ENCODE data around the gene PBX1.

Gene PBX1

DNA sequence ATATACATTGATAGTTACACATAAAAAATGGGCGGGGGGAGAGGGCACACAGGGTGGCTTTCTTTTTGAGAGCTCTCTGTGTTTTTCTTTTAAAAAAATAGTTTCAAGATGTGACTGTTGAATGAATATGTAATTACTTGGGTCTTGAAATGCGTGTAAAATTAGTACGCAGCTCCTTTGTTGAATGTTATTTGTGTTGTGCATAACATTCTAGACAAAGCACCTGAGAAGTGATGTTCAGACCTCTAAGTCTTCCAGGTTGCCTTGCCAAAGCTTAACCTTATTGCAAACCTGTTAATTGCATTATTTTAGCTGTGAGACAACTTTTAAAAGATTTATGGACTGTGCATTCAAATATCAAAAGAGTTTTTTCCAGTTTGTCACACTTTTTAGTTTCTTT is 5.4 kb downstream of the PBX1 start:
- DNase-seq, result no peak

DNA sequence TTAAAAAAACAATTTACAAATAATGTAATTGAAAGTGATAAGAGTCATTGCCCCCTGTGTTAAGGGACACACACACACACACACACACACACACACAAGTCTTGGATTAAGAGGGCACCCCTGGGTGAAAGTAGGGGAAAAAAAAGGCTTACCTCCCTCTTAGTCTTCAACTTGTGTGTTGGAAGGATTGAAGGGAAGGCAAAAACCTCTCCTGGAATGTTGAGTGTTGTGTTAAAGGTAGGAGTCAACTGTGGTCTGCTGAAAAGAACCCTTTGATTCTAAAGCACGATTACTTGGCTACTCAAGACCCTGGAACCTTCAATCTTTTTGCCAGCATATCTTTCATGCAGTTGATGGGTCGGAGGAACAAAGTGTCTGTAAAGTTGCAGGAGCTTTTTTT is 6.4 kb downstream of the PBX1 start:
- DNase-seq, result no peak

DNA sequence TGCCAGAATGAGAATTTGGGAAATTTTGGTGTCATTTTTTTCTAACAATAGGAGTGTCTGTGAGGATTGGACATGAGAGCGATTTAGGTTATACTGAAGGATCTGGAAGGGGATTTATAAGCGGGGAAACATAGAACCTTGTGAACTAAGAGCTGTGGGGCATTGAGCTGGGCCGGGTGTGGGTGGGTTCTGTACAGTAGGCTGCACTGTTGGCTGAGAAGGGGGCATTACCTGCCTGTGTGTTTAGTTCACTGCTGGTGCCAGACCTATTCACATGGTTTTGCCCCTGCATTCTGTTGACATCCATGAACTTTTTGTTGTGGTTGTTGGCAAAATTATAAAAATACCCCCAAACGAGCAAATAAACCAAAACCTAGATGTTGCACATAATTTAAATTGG is 8.8 kb downstream of the PBX1 start:
- no peak for DNase-seq

DNA sequence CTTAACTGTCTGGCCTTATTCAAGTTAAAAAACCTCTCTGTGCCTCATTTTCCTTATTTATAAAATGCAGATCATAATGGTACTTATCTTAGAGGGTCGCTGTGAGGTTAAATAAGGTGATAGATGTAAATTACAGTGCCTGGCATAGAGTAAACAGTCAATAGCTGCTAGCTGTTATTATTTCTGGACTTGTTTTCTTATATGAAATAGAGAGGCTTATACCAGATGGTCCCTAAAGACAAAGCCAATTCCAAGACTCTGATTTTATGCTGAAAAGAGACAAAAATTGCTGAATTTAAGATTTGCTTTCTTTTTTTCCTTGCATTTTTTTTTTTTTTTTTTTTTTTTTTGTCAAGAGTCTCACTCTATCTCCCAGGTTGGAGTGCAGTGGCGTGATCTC is 10.3 kb downstream of the PBX1 start:
- DNase-seq, result no peak

DNA sequence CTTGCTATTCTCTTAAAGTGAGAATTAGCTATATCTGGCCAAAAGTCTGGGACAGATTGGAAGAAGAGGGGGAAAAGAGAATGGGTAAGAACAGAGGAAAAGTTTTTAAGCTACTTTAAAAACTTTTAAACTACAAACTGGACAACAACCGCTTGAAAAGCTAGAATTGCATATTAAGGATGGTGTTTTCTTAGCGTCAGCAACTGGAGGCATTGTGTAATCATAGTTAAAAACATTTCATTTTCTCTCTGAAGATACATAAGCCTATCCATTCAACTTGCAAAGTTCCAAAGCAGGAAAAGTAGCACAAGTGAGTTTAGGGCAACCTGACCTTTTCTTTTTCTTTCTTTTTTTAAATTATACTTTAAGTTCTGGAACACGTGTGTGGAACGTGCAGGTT is 10.9 kb downstream of the PBX1 start:
- no peak for DNase-seq

DNA sequence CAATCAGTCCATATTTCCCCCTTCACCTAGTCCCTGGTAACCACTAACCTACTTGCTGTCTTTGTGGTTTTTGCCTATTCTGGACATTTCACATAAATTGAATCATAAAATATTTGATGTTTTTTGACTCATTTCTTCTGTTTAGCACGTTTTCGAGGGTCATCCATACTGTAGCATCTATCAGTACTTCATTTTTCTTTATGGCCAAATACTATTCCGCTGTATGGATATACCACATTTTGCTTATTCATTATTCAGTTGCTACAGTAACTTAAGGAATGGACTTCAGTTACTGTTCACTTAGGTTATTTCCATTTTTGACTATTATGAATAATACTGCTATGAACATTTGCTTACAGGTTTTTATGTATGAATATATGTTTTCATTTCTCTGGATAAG is 12.3 kb downstream of the PBX1 start:
- DNase-seq, result no peak

DNA sequence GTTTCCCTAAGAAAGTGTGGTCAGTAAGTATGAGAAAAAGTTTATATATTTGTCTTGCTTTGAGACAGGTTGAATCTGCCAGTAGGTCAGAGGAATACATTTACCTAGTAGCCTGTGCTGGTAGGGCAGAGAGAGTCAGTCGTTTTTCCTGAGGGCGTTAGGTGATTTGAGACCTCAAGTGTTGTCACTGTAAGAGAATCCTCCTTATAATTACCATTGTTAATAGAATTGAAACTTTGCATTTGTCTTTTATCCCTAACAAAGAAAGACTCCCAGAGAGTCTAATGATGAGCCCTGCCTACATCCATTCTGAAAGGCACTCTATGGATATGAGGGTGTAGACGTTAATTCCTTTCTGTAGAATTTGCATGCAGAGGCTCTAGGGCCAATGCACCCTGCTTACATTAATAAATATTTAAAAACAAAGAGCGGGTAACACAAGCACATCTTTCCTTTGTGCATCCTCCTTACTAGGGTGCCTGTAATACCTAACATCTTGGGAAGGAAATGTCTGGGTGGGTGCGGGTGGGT is 16.4 kb downstream of the PBX1 start:
- DNase-seq, result no peak

DNA sequence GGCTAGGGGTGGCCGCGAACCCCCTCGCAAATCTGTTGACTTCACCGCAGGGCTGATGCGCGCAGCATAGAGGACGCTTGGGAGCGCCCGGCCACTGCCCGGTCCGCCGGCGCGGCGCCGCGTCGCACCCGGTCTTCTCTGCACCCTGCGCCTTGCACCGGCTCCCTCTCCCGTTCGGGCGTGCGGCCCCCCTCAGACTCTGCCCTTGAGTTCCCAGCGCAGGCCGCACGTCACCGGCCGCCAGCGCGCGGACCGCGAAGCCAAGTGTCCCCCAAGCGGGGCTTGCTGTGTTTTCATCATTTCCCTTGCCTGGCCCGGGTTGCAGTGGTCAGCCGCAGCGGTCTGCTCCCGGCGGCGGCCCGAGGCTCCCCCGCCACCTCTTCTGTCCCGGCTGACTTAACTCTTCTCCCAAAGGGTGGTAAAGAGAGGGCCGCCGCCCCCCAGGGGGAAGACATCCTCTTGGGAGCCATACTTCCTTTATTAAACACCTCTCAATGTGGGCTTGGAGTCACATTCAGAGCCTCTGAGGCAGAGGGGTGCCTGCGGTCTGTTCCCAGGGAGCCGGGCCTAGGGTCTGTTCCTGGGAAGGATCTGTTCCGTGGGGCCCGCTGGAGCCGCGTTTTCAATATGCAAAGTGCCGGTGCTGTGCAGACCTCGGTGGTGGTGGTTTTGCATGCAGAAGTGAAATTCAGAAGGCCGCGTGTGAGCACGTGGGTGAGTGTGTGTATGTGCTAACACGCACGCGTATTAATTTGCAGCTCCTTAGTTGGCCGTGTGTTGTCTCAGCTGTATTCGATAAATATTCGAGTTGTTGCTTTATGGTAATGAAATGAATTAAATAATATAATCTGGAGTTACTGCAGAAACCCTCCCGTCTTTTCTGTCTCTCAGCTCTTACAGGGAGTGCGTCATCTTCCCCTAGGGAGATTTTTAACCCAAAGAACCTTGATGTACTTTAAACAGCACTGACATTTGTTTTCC is 17.6 kb downstream of the PBX1 start:
- DNase-seq, result no peak

DNA sequence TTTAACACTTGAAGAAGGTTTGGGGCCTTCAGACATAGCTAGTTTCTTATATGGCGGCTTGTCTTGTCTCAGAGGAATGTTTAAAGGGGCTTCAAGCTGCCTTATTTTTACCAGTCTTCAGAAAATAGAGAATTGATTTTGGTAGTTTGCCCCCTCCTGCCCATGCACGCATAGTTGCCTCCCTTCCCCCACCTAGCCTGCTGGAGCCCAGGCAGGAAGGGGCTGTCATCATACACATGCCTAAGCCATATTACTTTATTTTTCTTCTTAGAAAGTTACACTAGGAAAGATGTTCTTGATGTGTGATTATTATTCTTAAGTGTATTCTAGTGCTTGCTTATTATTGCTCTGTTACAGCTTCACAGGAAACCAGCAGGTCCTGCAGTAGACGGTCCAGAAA is 18.3 kb downstream of the PBX1 start:
- DNase-seq, result no peak

DNA sequence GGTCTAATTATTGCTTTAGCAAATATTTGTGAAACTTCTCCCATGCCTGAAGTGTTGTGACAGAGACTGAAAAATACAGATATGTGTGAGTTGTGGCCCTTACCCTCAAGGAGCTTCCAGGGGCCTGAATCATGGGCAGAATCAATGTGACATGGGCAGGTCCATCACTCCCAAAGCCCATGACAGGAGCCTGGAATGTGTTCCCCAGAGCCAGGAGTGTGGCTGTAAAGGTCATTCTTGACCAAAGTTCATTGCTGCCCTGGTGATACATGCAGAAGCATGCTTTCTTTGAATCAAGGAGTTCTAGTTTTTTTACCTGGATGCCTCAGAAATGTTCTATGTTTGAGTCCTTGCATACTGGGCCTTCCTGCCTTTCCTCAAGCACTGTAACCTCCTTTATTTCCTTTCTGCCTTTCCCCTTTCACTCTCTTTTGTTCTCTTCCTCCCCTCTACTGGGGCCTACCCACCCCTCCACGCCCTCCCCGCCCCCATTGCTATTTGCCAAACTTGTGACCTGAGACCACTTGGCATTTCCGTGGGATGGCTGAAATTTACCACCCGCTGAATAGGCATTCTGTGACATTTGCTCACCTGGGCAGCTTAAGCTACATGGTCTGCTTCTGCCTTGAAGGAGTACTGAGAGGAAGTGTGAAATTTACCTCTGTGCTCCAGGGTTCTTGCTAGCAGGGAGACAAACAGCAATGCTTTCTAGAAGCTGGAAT is 19.7 kb downstream of the PBX1 start:
- no peak for DNase-seq

DNA sequence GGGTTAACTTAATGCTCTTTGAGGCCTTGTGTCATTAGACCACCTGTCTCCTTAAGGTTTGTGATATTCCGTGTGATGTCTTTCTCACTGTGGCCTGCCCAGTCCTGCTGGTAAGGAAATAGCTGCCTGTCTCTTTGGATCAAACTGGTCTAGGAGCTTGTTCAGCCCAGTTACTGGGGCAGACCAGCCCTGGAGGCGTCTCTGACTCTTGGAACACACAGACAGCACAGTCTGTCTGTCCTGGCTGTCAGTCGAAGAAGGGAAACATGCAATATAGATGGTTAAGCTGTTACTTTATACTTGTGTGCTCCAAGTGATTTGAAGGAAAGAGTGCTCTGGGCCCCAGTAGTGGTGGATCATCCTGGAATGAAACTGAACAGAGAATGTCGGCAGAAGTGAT is 20.4 kb downstream of the PBX1 start:
- no peak for DNase-seq

DNA sequence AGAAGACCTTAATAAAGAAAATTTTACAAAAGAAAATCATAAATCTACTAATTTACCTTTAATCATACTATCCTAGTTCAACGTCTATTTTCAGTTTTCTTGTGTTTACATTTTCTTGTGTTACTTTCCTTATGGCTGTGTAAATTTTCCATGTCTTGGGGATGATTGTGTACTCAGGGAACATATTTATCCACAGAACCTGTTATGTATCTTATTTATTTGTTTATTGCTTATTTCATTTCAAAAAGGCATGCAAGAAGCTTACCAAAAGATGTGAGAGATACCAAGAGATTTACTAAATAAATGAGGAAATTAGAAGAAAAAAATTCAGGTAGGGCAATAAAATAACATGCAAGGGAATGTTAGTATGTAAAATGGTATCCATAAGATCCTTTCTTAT is 22.8 kb downstream of the PBX1 start:
- no peak for DNase-seq

DNA sequence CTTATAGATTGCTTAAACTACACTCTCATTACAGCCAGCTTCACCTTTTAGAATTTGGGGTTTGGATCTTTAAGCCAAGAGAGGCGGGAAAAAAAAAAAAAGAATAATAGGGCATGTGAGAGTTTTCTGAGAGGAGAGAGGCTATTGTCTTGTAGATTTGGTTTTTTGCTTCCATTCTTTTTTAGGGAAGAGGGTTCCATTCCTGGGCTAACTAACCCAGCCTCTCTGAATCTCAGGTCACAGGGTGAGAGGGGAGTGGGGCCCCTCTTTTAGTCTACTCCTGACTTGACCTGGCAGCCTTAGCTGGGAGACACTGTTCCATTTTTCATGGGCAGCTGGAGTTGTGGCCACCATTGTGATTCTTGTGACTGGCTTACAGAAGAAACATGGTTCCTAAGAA is 24.2 kb downstream of the PBX1 start:
- no peak for DNase-seq

DNA sequence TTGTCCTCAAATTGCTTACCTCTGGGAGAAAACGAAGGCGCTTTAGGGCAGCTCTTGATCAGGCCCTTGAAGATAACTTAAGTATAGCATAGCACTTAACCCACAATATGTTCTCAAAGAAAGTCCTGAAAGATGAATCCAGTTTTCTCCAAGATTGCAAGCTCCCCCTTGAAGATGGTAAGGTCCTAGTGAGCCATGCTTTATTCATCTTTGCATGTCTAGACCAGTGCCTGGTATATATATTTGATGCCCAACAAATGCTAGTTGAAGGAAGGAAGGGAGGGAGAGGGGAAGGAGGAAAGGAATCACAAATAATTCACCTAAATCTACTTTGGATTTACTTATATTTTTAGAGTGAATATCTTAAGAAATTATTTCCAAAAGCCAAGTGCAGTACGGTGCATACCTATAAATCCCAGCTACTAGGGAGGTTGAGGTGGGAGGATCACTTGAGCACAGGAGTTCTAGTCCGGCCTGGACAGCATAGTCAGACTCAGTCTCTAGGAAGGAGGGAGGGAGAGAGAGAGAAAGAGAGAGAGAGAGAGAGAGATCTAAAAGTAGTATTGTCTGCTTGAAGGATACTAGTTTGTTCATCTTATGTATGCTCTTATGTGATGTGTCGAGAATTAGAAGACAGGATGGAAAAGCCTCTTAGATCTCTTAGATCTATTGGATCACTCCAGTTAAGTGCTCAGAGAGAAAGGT is 25.0 kb downstream of the PBX1 start:
- DNase-seq, result no peak

DNA sequence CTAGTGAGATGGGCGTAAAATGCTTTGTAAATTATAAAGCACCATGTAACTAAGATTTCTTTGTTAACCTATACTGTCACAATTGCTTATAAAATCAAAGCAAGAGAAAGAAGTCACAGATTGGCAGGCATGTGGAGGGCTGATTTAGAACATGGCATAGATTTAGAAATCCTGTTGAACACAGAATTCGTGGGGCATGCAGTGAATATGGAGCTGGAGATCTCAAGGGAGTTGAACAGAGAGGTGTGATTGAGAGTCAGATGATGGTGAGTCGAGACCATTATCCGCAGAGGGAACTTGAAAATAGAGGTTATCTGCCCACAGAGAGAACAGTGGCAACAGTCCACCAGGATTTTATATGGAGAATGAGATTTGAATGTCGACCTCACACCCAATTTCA is 27.6 kb downstream of the PBX1 start:
- DNase-seq, result no peak

DNA sequence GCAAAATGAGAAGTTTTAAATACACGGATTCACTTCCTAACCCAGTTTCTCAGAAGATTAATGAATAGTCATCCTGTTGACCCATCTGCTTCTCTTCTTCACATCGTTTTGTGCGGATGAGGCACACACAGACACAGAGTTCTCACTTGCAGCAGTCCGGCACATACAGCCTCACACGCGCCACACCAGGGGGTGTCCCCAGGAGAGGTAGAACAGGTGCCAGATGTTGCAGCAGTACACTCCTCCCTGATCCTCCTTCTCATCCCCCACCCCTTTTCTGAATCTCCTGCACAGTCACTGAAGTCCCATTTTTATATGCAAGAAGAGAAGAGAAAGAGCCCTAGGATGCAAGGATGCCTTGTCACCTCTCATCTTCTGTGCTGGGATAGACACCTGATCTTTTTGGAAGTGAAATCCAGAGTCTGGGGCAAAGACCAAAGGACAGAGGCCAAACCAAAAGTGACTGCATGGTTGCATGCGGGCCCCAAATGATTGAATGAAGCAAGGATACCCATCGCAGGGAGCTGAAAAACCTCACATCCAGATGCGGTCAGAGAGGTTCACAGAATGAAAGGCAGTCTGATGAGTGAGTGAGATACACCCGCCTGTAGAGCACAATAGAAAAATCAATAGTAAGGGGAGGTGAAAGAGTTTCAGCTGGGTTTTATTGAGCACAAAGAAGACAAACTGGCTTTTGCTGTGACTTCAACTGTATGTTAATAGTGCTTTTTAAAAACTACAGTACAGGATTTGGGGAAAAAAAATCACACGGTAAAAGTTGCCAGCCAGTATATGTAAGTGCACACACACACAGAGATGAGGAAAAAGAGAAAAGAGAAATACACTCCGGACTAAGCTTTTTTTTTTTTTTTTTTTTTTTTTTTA is 28.9 kb downstream of the PBX1 start:
- no peak for DNase-seq

DNA sequence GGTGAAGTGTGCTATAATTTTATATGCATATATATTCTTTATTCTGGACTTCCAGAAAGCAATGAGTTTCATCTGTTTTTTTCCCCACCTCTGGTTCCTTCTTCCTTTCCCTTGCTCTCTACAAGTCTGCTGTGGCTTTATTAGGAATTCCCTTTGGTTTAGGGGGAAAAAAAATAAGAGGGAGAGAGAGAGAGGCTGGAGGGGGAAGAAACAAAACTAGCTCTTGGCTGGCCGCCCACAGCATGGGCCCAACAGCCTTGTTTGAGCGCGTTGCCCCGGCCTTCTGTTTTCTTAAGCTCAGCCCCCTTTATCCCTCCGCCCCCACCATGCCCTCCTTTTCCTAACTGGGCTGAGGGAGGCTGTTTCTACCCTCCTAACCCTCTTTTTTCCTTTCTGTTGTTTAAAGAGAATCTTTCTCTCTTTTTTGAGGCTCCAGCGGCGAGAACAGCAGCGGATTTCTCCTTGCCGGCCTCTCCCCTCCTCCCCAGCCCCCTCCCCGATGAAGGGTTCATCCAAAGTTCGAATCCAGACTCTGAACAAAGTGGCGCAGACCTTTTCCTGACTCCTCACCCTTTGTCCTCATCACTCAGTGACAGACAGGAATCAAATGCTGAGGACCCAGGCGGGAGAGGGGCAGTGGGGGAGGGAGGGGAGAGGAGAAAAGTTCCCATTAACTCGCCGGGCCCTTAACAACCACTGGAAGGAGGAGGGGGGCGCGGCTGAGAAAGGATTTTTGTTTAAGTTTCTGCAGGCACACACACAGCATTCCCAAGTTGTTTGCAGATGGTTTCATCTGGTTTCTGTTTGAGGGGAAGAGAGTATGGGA is 29.7 kb downstream of the PBX1 start:
- no peak for DNase-seq

DNA sequence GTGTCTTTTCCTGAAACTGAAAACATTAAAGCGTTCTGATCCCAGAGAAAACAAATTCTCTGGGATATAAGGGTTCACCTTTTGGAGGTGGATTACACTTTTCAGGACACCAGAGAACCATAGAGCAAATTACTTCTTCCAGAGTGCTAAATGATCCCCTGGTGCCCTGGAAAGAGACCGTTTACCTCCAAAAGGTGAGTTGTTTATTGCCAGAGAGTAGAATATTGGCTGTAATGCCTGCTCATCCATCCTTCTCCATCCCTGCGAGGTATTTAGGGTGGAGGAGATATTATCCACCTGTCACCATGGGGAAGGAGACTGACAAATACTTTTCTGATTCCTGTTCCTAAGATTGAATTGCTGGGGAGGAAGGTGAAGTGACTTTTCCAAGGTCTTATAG is 30.4 kb downstream of the PBX1 start:
- no peak for DNase-seq

DNA sequence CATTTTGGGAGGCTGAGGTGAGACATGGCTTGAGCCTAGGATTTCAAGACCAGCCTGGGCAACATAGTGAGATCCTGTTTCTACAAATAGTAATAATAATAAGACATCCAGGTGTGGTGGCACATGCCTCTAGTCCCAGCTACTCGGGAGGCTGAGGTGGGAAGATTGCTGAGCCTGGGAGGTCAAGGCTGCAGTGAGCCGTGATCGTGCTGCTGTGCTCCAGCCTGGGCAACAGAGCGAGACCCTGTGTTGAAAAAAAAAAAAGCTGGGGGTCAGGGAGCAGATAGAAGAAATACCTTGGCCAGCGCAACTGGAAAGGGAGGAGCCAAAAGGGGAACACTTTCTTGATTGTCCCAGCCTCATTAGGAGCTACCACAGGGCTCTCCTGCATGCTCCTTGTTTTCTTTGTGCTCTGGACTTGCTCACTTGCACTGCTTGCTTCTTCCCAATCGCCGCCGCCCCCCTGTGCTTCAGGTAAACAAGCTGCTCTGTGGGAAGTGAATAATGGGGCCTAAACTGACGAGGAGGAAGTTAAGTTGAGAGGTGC is 31.1 kb downstream of the PBX1 start:
- no peak for DNase-seq

DNA sequence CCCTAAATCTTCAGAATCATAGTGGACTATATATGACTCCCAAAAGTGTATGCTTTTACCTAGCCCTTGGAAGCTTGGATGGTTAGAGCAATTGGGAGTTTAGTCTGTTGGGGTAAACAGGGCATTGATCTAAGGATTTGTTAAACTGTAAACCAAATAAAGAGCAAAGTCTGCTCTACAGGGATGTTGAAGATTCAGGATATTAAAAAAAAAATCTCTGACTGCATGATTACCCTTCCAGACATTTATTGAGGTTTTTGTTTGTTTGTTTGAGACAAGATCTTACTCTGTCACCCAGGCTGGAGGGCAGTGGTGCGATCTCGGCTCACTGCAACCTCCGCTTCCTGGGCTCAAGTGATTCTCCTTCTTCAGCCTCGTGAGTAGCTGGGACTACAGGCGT is 31.6 kb downstream of the PBX1 start:
- no peak for DNase-seq

DNA sequence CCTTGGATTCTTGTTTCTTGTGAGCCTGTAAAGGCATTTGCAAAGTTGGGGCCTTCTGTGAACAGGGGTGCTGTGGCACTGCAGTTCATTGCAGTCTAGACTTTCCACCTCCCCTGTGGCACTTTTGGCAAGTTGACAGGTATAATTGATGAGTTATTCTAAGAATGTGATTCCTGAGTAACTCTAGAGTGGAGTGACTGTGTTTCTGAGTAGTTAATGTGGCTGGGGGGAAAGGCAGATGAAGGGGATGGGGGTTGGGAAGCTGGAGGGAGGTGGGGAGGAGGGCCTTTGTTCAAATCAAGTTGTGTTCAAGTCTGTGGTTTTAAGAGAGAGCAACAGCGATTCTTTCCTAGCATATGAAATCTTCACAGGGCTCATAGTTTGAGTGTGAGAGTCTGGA is 32.9 kb downstream of the PBX1 start:
- DNase-seq, result no peak

All from NK-92 treated with Interleukin-12 subunit alpha and Interleukin-12 subunit beta, amount 100 ng/mL, for 24 hours (cell line).